ENCODE results near the gene SGSM1. TPM values are rescaled to one million over a fixed set of nuclear protein-coding genes. Genes with fewer than 3 reads are reported as not detected.

The SGSM1 gene
- total and polyA plus RNA-seq, 10 of the 15 experiments (the other 5 are each of a cell fraction or from before 2014, with no cell fraction given): not detected

GRCh38 chr22:24859587-24859986 lies 53.6 kb downstream of the SGSM1 start:
- 13% methylated on average over 8 of the region's 9 CpGs for WGBS (ENCODE audit: insufficient coverage, insufficient replicate concordance, low lambda C conversion rate, missing lambda C conversion rate)
- SMC1A ChIA-PET (ENCODE audit: uncharacterized antibody, unreplicated experiment): no interaction called here
- Histone ChIP-seq H3K27me3 (replicated peaks in 1 of 2; ENCODE audit: control insufficient read depth in 2 of 2, insufficient read depth in 2 of 2, low read length in 1 of 2) (no peaks in the 10 kb centered on the region), H3K9me3 (replicated peaks; ENCODE audit: control insufficient read depth, insufficient read depth, low read length) (no peaks in the 10 kb centered on the region), H3K27ac (ENCODE audit: control insufficient read depth, insufficient read depth) (no peak overlapping the region), H3K9ac (ENCODE audit: control insufficient read depth, insufficient read depth, low read length) (no peak overlapping the region), H2AFZ (ENCODE audit: control insufficient read depth, low read depth, low read length) (no peak overlapping the region), H3K79me2 (ENCODE audit: control insufficient read depth, insufficient read depth, low read length) (no peaks in the 10 kb centered on the region), H3K4me2 (ENCODE audit: control insufficient read depth, insufficient read depth) (no peak overlapping the region), H3K4me3 (no peak overlapping the region), H4K20me1 (ENCODE audit: control insufficient read depth, insufficient read depth) (no peaks in the 10 kb centered on the region), H3K4me1 (ENCODE audit: control insufficient read depth, insufficient read depth, low read length) (no peaks in the 10 kb centered on the region), H3K36me3 (ENCODE audit: control insufficient read depth in 2 of 2, insufficient read depth in 2 of 2, low read length in 1 of 2) (no peaks in the 10 kb centered on the region)
- POLR2A ChIA-PET: no interaction called here
- ATAC-seq (no peak), FAIRE-seq (no peak), DNase-seq (ENCODE audit: low read depth, low spot score) (no peak)
- intact Hi-C loops (cut with micrococcal nuclease; ENCODE audit: unreplicated experiment) (no loop called here), in situ Hi-C loops (cut with MboI) (no loop called here)
- CTCF ChIA-PET: interaction anchor here (2.1 kb wide), 1 partner anchor 9 kb away, joined by 6 read pairs; no protein-coding TSS in a partner anchor
- BruUV-seq (replicated peaks): no TSS peak
- RAD21 ChIA-PET (ENCODE audit: unreplicated experiment): no interaction called here
- TF ChIP-seq RELB (IDR thresholded peaks at IDR 0.05; ENCODE audit: low read depth): no peak
- TF ChIP-seq SMARCA5 (IDR thresholded peaks at IDR 0.05): no peak
- no peak for TF ChIP-seq ZSCAN29 (IDR thresholded peaks at IDR 0.05)
- TF ChIP-seq SUPT20H (IDR thresholded peaks at IDR 0.05; ENCODE audit: borderline replicate concordance, control insufficient read depth, low read depth, low read length): no peak
- no peak for TF ChIP-seq ELK1 (IDR thresholded peaks at IDR 0.05; ENCODE audit: low read depth, low read length)
- no peak for TF ChIP-seq SUZ12 (IDR thresholded peaks at IDR 0.05; ENCODE audit: unreplicated experiment)
- TF ChIP-seq HSF1 (IDR thresholded peaks at IDR 0.05; ENCODE audit: low read depth, low read length): no peak
- TF ChIP-seq IKZF2 (IDR thresholded peaks at IDR 0.05): no peak
- no peak for TF ChIP-seq RAD51 (IDR thresholded peaks at IDR 0.05)
- no peak for TF ChIP-seq BMI1 (IDR thresholded peaks at IDR 0.05; ENCODE audit: borderline replicate concordance)
- no peak for TF ChIP-seq STAT1 (conservative IDR thresholded peaks at IDR 0.05)
- no peak for TF ChIP-seq HDAC6 (IDR thresholded peaks at IDR 0.05; ENCODE audit: unreplicated experiment)
- no peak for TF ChIP-seq SMAD1 (IDR thresholded peaks at IDR 0.05; ENCODE audit: low read depth, partially characterized antibody)
- no peak for TF ChIP-seq E2F8 (IDR thresholded peaks at IDR 0.05; ENCODE audit: low read depth, partially characterized antibody)
- TF ChIP-seq YBX1 (IDR thresholded peaks at IDR 0.05): no peak
- no peak for TF ChIP-seq TARDBP (IDR thresholded peaks at IDR 0.05; ENCODE audit: borderline replicate concordance)
- no peak for TF ChIP-seq SMAD5 (IDR thresholded peaks at IDR 0.05; ENCODE audit: low read depth)

Measured in GM12878 (cell line).